RWPE1 (cell line): Measurements from ENCODE around the gene WAC.
A peak's percentile ranks its signal among the peaks of the same experiment; 100 is the strongest.
"Not testable (repeated sequence)": the region's sequence is repeated elsewhere in the genome, so short reads cannot be mapped to it uniquely, and the experiment has no call there.

Experiments
- CTCF ChIA-PET: fragments of 350-600 bp; sonication (Branson Sonifier 250); formaldehyde crosslinking; extraction: SDS; loops from one replicate; lab custom pipeline; 2021; lab: Yijun Ruan, JAX
- POLR2A ChIA-PET: fragments of 400-600 bp; formaldehyde crosslinking; extraction: SDS; loops from one replicate; lab custom pipeline; 2020; ENCODE audit warnings: antibody characterized with exemption; ENCODE audit not compliant: low non-redundant PET; lab: Yijun Ruan, JAX
- DNase-seq: peaks from one replicate; pipeline ENCODE4 v3.0.0; 2012; ENCODE audit warnings: low spot score
- H3K27ac ChIP-seq: fragments of 450-650 bp; 2 replicates; pipeline ENCODE4 v1.5.1; 2017
- TF ChIP-seq, protein P1 (sequence below): fragments of 450-650 bp; conservative IDR thresholded peaks from 2 replicates; pipeline ENCODE4 v1.5.1; 2017; ENCODE audit warnings: low read depth, mild to moderate bottlenecking

The WAC gene

DNA sequence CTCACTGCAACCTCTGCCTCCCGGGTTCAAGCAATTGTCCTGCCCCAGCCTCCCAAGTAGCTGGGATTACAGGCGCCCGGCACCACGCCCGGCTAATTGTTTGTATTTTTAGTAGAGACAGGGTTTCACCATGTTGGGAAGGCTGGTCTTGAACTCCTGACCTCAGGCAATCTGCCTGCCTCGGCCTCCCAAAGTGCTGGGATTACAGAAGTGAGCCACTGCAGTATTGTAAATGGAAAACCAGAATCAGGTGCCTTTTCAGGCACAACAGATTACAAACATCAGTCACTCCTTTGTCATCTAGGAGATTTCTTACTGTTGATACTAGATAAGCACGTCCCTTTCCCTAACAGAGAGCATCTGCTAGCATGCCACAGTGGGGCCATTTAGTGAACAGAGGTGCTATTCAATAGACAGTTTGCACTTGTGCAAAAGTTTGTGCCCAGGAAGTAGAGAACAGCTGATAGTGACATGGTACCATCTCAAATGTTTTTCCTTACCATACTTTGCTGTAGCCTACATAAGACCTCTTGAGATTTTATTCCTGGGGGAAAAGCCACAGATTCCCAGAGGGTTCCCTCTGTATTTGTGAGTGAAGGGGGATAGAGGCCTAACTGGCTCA, 24.5 kb upstream of the WAC start:
- DNase-seq: no peak
- TF ChIP-seq, protein P1, sequence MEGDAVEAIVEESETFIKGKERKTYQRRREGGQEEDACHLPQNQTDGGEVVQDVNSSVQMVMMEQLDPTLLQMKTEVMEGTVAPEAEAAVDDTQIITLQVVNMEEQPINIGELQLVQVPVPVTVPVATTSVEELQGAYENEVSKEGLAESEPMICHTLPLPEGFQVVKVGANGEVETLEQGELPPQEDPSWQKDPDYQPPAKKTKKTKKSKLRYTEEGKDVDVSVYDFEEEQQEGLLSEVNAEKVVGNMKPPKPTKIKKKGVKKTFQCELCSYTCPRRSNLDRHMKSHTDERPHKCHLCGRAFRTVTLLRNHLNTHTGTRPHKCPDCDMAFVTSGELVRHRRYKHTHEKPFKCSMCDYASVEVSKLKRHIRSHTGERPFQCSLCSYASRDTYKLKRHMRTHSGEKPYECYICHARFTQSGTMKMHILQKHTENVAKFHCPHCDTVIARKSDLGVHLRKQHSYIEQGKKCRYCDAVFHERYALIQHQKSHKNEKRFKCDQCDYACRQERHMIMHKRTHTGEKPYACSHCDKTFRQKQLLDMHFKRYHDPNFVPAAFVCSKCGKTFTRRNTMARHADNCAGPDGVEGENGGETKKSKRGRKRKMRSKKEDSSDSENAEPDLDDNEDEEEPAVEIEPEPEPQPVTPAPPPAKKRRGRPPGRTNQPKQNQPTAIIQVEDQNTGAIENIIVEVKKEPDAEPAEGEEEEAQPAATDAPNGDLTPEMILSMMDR: no peak
- POLR2A ChIA-PET: no interaction called here
- no peak overlapping the region for H3K27ac ChIP-seq
- CTCF ChIA-PET: interaction anchor here (0.6 kb wide), 1 partner anchor 127 kb away, joined by 3 read pairs; no protein-coding TSS in a partner anchor

DNA sequence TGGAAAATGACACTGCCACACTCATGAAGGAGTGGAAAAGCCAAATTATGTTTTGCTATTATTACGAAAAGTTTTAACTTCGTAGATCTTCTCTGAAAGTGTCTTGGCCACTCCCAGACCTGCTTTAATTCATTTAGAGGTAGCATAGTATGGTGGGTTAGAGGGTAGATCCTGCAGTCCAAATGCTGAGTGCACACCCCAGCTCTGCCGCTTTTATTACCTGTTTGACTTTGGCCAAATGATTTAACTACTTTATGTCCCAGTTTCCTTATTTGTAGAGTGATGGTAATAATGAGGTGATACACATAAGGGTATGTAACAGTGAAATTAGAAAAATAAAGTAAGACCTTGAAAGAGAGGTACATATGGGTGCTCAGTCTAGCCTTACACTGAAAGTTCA, 23.6 kb upstream of the WAC start:
- CTCF ChIA-PET: no interaction called here
- POLR2A ChIA-PET: no interaction called here
- TF ChIP-seq, protein P1: no peak
- DNase-seq: no peak
- H3K27ac ChIP-seq: no peak overlapping the region

DNA sequence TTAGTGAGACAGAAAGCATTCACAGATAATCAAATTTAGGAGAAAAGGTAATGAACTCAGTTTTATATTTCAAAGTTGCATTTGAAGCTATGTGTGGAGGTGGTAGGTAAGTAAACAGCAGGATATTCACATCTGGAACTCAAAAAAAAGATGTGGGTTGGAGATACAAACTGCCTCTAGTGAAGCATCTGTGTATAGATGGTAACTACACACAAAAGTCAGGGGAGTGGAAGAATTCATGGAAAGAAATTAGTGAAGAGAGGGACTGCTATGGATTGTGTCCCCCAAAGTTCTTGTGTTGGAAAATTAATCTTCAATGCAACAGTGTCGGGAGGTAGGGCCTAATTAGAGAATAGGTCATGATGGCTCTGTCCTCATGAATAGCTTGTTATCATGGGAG, 18.3 kb upstream of the WAC start:
- ChIA-PET POLR2A (no interaction called here), CTCF (no interaction called here)
- TF ChIP-seq, protein P1: no peak
- DNase-seq: no peak
- no peak overlapping the region for H3K27ac ChIP-seq

DNA sequence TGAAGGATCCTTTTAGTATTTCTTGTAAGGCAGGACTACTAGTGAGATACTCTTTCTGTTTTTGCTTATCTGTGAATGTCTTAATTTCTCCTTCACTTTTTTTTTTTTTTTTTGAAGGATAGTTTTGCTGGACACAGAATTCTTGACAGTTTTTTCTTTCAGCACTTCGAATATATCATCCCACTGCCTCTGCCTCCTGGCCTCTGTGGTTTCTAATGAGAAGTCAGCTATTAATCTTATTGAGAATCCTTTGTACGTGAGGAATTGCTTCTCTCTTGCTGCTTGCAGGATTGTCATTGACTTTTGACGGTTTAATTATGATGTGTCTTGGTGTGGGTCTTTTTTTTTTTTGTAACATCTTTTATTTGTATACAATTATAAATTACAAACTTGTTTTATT, 12.6 kb upstream of the WAC start:
- no peak for DNase-seq
- ChIA-PET CTCF (no interaction called here), POLR2A (no interaction called here)
- H3K27ac ChIP-seq: no peak overlapping the region
- TF ChIP-seq, protein P1: no peak

DNA sequence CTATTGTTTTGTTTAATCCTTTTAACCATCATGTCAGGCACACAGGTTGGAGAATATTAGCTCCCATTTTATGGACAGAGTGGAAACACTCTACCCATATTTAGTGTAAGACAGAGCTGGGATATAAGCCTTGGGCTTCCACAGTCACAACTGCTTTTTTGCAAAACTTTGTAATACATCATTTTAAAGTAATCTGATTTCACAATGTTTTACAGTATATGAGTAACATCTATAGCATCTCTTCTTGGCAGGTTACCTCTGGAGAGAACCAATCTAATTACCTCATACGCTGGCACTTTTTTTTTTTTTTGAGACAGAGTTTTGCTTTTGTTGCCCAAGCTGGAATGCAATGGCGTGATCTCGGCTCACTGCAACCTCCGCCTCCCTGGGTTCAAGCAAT, 12.1 kb upstream of the WAC start:
- CTCF ChIA-PET, POLR2A ChIA-PET, DNase-seq: not testable (repeated sequence)
- H3K27ac ChIP-seq: peak overlapping the region; percentile 84

DNA sequence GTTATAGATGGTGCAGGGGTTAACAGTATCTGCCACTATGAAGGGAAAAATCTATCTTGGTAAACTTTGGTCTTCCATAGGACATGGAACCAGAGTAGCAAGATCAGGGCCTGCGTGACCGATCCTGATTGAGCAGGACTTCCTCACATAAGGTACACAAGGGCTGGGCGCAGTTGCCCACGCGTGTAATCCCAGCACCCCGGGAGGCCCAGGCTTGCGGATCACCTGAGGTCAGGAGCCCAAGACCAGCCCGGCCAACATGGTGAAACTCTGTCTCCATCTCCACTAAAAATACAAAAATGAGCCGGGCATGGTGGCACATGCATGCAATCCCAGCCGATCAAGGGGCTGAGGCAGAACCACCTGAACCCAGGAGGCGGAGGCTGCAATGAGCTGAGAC, 11.0 kb upstream of the WAC start:
- DNase-seq, CTCF ChIA-PET, POLR2A ChIA-PET: not testable (repeated sequence)
- peak overlapping the region; percentile 28 for H3K27ac ChIP-seq

DNA sequence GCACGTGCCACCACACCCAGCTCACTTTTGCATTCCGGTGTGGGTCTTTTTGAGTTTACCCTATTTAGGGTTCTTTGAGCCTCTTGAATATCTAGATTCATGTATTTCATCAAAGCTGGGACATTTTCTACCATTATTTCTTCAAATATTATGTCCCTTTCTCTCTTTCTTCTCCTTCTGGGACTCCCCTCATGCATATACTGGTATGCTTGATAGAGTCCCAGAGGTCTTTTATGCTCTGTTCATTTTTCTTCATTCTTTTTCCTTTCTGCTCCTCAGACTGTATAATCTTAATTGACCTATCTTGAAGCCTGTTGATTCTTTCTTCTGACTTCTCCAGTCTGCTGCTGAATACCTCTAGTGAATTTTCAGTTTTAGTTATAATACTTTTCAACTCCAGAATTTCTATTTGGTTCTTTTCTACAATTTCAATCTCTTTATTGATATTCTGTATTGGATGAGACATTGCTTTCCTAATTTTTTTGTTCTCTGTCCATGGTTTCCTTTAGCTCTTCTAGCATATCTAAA, 9.1 kb upstream of the WAC start:
- POLR2A ChIA-PET: no interaction called here
- TF ChIP-seq, protein P1: no peak
- DNase-seq: no peak
- no peak overlapping the region for H3K27ac ChIP-seq
- CTCF ChIA-PET: interaction anchor here (1.0 kb wide), 1 partner anchor 12 kb away, joined by 3 read pairs; no protein-coding TSS in a partner anchor
